ENCODE results near the gene PRR7.
"Not testable (repeated sequence)": the region's sequence is repeated elsewhere in the genome, so short reads cannot be mapped to it uniquely, and the experiment has no call there.

PRR7 gene

DNA sequence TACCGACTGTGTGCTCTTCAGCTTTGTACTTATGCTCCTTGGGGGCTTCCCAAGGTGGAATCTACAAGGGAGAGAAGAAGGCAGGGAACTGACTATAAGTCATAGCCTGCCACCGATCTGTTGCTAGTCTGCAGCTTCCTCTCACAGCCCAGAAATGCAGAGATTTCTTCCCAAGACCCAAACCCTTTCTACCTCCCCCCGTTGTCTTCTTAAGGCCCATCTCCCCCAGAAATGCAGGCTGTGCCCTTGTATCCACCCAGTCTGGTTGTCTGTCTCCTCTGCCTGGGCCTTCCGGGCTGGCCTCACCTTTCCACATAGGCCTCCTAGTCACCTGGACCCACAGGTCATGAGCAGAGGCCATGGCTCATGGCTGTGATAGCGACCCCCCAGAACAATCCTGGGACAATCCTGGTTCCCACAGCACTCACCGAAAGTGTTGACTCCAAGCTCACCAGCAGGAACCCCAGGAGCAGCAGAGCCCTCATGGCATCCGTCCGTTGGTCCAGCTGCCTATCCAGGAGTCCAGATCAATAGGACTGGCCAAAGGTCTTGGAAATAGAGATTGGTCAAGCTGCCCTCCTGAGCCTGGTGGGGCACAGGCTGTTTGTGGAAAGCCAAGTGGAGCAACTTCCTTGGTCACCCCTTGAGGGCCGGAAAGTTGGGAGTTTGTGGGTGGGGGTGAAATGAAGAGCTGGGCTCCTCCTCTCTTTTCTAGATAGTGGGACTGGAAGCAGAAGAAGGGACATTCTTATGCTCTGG is 37.4 kb upstream of the PRR7 start, which contains the start of gene F12:
F12 (minus strand) TSS at position 522 of the 759 bp plus-strand sequence; CDS start at position 485, 37 bp downstream.
- Histone ChIP-seq H3K9ac (ENCODE audit: low read length) (no peak within 1 kb of the TSS), H3K9me3 (ENCODE audit: control insufficient read depth, low read length) (no peaks in the 10 kb centered on the region), H3K4me1 (ENCODE audit: control insufficient read depth, insufficient read depth, low read length) (peaks cover 20% of the 10 kb centered on the region), H3K4me3 (ENCODE audit: low read length) (no peak within 1 kb of the TSS), H3K27me3 (ENCODE audit: control insufficient read depth, insufficient read depth, low read length) (peaks cover 7% of the 10 kb centered on the region), H3K36me3 (ENCODE audit: control insufficient read depth, insufficient read depth, low read length) (no peaks in the 10 kb centered on the region)

GRCh38 chr5:177410575-177410974 is 36.0 kb upstream of the PRR7 start:
- Histone ChIP-seq H3K9ac (ENCODE audit: low read length) (no peak overlapping the region), H3K27me3 (ENCODE audit: control insufficient read depth, insufficient read depth, low read length) (no peaks in the 10 kb centered on the region)

GRCh38 chr5:177412603-177413233 is 33.9 kb upstream of the PRR7 start:
- no peak overlapping the region for H3K9ac ChIP-seq (ENCODE audit: low read length)
- no peak overlapping the region for H3K4me3 ChIP-seq (ENCODE audit: low read length)
- no peaks in the 10 kb centered on the region for H3K9me3 ChIP-seq (ENCODE audit: control insufficient read depth, low read length)
- H3K36me3 ChIP-seq (ENCODE audit: control insufficient read depth, insufficient read depth, low read length), result no peaks in the 10 kb centered on the region
- H3K27me3 ChIP-seq (ENCODE audit: control insufficient read depth, insufficient read depth, low read length), result no peaks in the 10 kb centered on the region
- peaks cover 6% of the 10 kb centered on the region for H3K4me1 ChIP-seq (ENCODE audit: control insufficient read depth, insufficient read depth, low read length)

More at GRCh38 chr5:177410575-177410974, 36.0 kb upstream of the PRR7 start:
- H3K9me3 ChIP-seq (ENCODE audit: control insufficient read depth, low read length), result no peaks in the 10 kb centered on the region
- H3K36me3 ChIP-seq (ENCODE audit: control insufficient read depth, insufficient read depth, low read length), result no peaks in the 10 kb centered on the region
- no peak overlapping the region for H3K4me3 ChIP-seq (ENCODE audit: low read length)
- peaks cover 7% of the 10 kb centered on the region for H3K4me1 ChIP-seq (ENCODE audit: control insufficient read depth, insufficient read depth, low read length)

- peaks cover 6% of the 10 kb centered on the region for H3K4me1 ChIP-seq (ENCODE audit: control insufficient read depth, insufficient read depth, low read length)
- H3K27me3 ChIP-seq (ENCODE audit: control insufficient read depth, insufficient read depth, low read length), result no peaks in the 10 kb centered on the region
- no peak overlapping the region for H3K9ac ChIP-seq (ENCODE audit: low read length)
- no peaks in the 10 kb centered on the region for H3K9me3 ChIP-seq (ENCODE audit: control insufficient read depth, low read length)
- H3K4me3 ChIP-seq (ENCODE audit: low read length), result no peak overlapping the region
- H3K36me3 ChIP-seq (ENCODE audit: control insufficient read depth, insufficient read depth, low read length), result no peaks in the 10 kb centered on the region
Measured at GRCh38 chr5:177414481-177414880, 32.1 kb upstream of the PRR7 start.

GRCh38 chr5:177417081-177417480 is 29.5 kb upstream of the PRR7 start:
- not testable (repeated sequence) for H3K36me3 ChIP-seq (ENCODE audit: control insufficient read depth, insufficient read depth, low read length); H3K9ac ChIP-seq (ENCODE audit: low read length); H3K9me3 ChIP-seq (ENCODE audit: control insufficient read depth, low read length); H3K4me1 ChIP-seq (ENCODE audit: control insufficient read depth, insufficient read depth, low read length); H3K27me3 ChIP-seq (ENCODE audit: control insufficient read depth, insufficient read depth, low read length); H3K4me3 ChIP-seq (ENCODE audit: low read length)

- Histone ChIP-seq H3K9ac (ENCODE audit: low read length) (no peak overlapping the region), H3K4me1 (ENCODE audit: control insufficient read depth, insufficient read depth, low read length) (no peaks in the 10 kb centered on the region), H3K4me3 (ENCODE audit: low read length) (no peak overlapping the region), H3K9me3 (ENCODE audit: control insufficient read depth, low read length) (no peaks in the 10 kb centered on the region), H3K36me3 (ENCODE audit: control insufficient read depth, insufficient read depth, low read length) (no peaks in the 10 kb centered on the region), H3K27me3 (ENCODE audit: control insufficient read depth, insufficient read depth, low read length) (no peaks in the 10 kb centered on the region)
Measured at GRCh38 chr5:177419046-177419445, 27.6 kb upstream of the PRR7 start.

- not testable (repeated sequence) for H3K4me3 ChIP-seq (ENCODE audit: low read length); H3K4me1 ChIP-seq (ENCODE audit: control insufficient read depth, insufficient read depth, low read length); H3K9me3 ChIP-seq (ENCODE audit: control insufficient read depth, low read length); H3K9ac ChIP-seq (ENCODE audit: low read length); H3K27me3 ChIP-seq (ENCODE audit: control insufficient read depth, insufficient read depth, low read length); H3K36me3 ChIP-seq (ENCODE audit: control insufficient read depth, insufficient read depth, low read length)
Measured at GRCh38 chr5:177420472-177420871, 26.1 kb upstream of the PRR7 start.

- Histone ChIP-seq H3K36me3 (ENCODE audit: control insufficient read depth, insufficient read depth, low read length) (no peaks in the 10 kb centered on the region), H3K27me3 (ENCODE audit: control insufficient read depth, insufficient read depth, low read length) (no peaks in the 10 kb centered on the region), H3K9me3 (ENCODE audit: control insufficient read depth, low read length) (no peaks in the 10 kb centered on the region), H3K9ac (ENCODE audit: low read length) (no peak overlapping the region), H3K4me3 (ENCODE audit: low read length) (no peak overlapping the region), H3K4me1 (ENCODE audit: control insufficient read depth, insufficient read depth, low read length) (peaks cover 8% of the 10 kb centered on the region)
Measured at GRCh38 chr5:177421062-177421798, 25.4 kb upstream of the PRR7 start.

DNA sequence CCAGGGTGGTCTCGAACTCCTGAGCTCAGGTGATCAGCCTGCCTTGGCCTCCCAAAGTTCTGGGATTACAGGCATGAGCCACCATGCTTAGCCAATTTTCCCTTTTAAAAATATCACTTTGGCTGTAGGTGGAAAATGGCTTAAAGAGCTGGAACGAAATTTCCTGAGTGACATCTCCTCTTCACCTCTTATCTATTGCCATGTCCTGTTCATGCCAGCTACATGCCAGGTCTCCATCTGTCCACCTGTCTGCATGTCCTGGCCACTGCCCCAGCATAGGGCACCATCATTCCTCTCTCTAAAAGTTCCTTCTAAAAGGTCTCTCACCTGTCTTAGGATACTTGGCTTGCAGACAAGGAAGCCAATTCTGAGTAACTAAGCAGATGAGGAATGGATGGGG is 22.9 kb upstream of the PRR7 start:
- no peaks in the 10 kb centered on the region for H3K27me3 ChIP-seq (ENCODE audit: control insufficient read depth, insufficient read depth, low read length)
- H3K4me3 ChIP-seq (ENCODE audit: low read length), result no peak overlapping the region

DNA sequence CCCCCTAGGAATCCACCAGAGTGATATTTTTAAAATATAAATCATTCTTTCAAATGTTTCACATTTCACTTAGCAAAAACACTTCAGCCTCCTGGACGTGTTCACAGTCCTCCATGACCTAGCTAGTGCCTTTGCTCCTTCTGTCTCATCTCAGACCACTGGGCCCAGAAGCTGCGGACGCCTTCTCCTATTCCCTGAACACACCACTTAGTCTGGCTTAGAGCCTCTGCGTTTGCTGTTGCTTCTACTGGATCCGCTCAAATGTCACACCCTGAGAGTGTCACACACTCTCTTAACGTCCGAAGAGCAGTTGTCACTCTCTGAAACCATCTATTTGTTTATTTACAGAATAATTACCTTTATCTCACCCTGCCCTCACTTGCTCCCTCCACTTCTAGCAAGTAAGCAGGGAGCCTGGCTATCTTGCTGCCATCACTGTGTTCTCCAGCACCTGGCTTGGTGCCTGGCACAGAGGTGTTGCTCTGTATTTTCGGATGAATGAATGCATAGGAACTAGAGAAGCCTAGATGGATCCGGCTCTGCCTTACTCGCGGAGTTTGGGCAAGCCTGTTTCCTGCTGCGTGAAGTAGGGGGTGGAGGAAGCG is 21.3 kb upstream of the PRR7 start:
- peak overlapping the region; percentile 26 for H3K4me3 ChIP-seq (ENCODE audit: low read length)
- no peaks in the 10 kb centered on the region for H3K9me3 ChIP-seq (ENCODE audit: control insufficient read depth, low read length)
- peak overlapping the region; percentile 62 for H3K9ac ChIP-seq (ENCODE audit: low read length)
- H3K36me3 ChIP-seq (ENCODE audit: control insufficient read depth, insufficient read depth, low read length), result no peaks in the 10 kb centered on the region
- H3K27me3 ChIP-seq (ENCODE audit: control insufficient read depth, insufficient read depth, low read length), result no peaks in the 10 kb centered on the region
- peaks cover 29% of the 10 kb centered on the region for H3K4me1 ChIP-seq (ENCODE audit: control insufficient read depth, insufficient read depth, low read length)

More for the DNA sequence above, 22.9 kb upstream of the PRR7 start:
- Histone ChIP-seq H3K36me3 (ENCODE audit: control insufficient read depth, insufficient read depth, low read length) (no peaks in the 10 kb centered on the region), H3K4me1 (ENCODE audit: control insufficient read depth, insufficient read depth, low read length) (peaks cover 23% of the 10 kb centered on the region), H3K9ac (ENCODE audit: low read length) (no peak overlapping the region), H3K9me3 (ENCODE audit: control insufficient read depth, low read length) (no peaks in the 10 kb centered on the region)

- H3K4me1 ChIP-seq (ENCODE audit: control insufficient read depth, insufficient read depth, low read length), result peaks cover 29% of the 10 kb centered on the region
- H3K9ac ChIP-seq (ENCODE audit: low read length), result peak overlapping the region; percentile 62
- no peaks in the 10 kb centered on the region for H3K36me3 ChIP-seq (ENCODE audit: control insufficient read depth, insufficient read depth, low read length)
- H3K4me3 ChIP-seq (ENCODE audit: low read length), result peak overlapping the region; percentile 26
- H3K27me3 ChIP-seq (ENCODE audit: control insufficient read depth, insufficient read depth, low read length), result no peaks in the 10 kb centered on the region
- no peaks in the 10 kb centered on the region for H3K9me3 ChIP-seq (ENCODE audit: control insufficient read depth, low read length)
Measured at GRCh38 chr5:177425801-177426565, 20.6 kb upstream of the PRR7 start.
